Epithelial cell of proximal tubule (primary cell): ENCODE data around the gene ZNF609. TPM values are rescaled to one million over a fixed set of nuclear protein-coding genes. Genes with fewer than 3 reads are reported as not detected.
"Not testable (repeated sequence)": the region's sequence is repeated elsewhere in the genome, so short reads cannot be mapped to it uniquely, and the experiment has no call there.

Experiments
- DNase-seq: peaks from one replicate; pipeline ENCODE4 v3.0.0-alpha.2; 2011; ENCODE audit warnings: low read depth
- H3K4me3 ChIP-seq: 2 replicates; pipeline ENCODE4 v1.5.1; 2011; ENCODE audit warnings: low read depth, mild to moderate bottlenecking, low read length
- CTCF ChIP-seq: conservative IDR thresholded peaks from 2 replicates; pipeline ENCODE4 v1.5.1; 2012; ENCODE audit warnings: low read depth, mild to moderate bottlenecking, low read length
- total RNA-seq: library from RNA; depleted of rRNA; stranded (reverse); fragments of >200 nt; gene quantifications from 2 replicates; pipeline ENCODE4 v1.2.3, GENCODE V29; 2015

Gene ZNF609
- total RNA-seq, 1 donor from 2014 or later, result 11.0 TPM

DNA sequence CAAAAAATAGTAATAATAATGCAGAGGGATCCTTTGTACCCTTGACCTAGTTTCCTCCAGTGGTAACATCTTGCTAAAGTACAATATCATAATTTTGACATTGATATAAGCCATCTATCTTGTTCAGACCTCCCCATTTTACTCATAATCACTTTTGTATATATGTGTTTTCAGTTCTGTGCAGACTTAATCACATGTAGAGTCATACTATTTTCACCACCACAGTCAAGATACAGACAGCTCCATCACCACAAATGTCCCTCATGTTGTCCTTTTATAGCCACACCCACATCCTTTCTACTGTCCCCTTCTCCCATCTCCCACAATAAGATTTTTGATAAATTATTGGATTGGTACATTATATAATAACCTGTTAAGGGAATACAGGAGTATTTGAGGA lies 25.4 kb downstream of the ZNF609 start:
- no peak for TF ChIP-seq CTCF
- H3K4me3 ChIP-seq, result no peak overlapping the region
- DNase-seq, result no peak

DNA sequence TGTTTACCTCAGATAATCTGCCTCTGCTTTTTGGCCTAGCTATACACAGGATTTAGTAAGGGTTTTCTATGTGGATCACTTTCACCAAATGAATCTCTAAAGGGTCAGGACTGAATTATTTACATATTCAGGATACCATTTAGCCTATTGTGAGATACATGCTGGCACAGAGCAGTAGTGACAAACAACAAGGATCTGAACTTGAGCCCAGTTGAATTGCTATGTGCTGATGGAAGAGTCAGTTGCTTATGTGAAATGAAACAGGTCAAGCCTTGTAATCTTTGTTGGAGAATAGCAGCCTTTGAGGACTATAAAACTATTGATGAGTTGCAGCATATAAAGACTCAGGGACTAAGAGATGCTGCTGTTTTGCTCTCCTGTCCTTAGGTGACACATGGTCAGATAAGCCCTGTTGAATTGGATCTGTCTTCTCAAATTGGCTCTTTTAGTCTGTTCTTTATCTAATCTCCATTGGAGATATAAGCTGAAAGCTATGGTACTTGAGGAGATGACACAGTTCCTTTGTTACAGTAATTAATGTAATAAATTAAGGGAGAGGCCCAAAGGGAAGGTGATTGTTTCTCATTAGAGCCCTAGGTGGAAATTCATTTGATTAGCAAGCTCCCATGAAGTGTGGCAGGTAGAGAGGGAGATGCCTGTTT lies 30.4 kb downstream of the ZNF609 start:
- no peak for TF ChIP-seq CTCF
- H3K4me3 ChIP-seq, result no peak overlapping the region
- DNase-seq, result no peak

- no peak for DNase-seq
- H3K4me3 ChIP-seq, result no peak overlapping the region
- TF ChIP-seq CTCF, result no peak
These were observed 33.3 kb downstream of the ZNF609 start for GRCh38 chr15:64493641-64494040.

- not testable (repeated sequence) for H3K4me3 ChIP-seq, DNase-seq
These were observed 35.6 kb downstream of the ZNF609 start for GRCh38 chr15:64495968-64496367.

DNA sequence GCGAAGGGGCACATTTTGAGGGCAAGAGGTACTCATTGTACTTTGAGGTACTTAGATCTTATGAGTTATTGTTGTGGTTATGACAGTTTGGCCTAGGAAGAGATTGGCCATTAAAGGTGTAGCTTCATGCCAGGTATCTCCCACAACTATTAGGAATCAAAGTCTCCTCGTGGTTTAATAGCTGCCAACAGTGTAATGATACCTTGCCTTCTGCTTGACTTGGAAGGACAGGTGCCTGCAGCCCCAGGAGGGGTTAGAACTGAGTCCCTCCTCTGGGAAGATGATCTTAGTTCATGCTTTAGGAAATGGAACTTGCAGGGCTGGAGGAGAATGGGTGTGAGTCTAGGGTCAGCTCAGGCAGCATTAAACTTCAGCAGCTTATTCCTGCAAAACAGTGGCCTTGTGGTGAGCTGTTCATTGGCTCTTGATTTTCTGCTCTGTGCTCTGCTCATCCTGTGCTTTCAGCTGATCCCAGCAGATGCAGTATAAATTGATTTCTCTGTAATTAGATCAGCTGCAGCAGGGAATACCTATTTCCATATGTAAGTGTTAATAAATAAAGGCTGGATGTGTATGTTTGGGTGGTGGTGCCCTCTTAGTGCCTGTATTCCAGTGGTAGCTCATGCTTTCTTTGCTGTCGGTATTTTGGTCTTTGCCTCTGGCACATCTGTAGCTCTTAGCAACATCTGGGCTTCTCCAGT lies 40.5 kb downstream of the ZNF609 start:
- no peak for DNase-seq
- TF ChIP-seq CTCF, result no peak
- H3K4me3 ChIP-seq, result no peak overlapping the region

DNA sequence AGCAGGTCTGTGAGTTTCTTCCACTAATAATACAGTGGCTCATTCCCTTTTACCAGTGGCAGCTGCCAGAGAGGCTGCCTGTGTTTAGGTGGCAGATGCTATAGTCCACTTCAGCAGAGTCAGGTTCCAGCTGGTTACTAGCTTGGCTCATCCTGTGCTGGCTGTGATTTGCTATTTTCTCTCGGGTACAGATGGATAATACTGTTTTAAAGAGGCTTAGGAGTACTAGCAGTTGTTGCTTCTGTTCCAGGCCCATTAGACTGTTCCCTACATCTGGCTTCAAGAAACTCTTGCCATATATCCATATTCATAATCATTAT lies 41.0 kb downstream of the ZNF609 start:
- TF ChIP-seq CTCF, result no peak
- DNase-seq, result no peak

DNA sequence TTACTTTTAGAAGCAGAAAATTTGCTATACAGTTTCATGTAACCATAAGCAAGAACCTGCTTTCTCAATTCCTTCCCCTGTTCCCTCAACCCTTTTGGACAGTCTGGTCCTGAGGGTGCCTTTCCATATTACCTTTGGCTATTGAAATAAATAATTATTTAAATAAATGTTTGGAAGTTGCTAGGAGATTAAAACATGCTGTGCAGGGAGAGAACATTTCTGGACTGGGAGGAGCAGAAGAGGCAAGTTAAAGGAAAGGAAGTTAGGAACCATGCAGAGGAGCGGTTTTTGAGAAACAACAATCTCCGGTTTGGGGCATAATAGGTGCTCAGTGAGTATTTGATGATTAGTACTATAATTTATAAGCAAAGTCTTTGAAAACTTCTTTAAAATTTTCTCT lies 41.8 kb downstream of the ZNF609 start:
- TF ChIP-seq CTCF, result no peak
- no peak overlapping the region for H3K4me3 ChIP-seq
- no peak for DNase-seq

More for the DNA sequence above, 41.0 kb downstream of the ZNF609 start:
- no peak overlapping the region for H3K4me3 ChIP-seq
